Stimulated activated CD8-positive, alpha-beta memory T cell treated with anti-CD3 and anti-CD28 coated beads, Interleukin-2, amount 100 ng/mL, for 48 hours (primary cell): Measurements from ENCODE around the gene NR1H3.
"Not testable (repeated sequence)": the region's sequence is repeated elsewhere in the genome, so short reads cannot be mapped to it uniquely, and the experiment has no call there.

Source experiments
- DNase-seq, 2 donors: peaks; one replicate each; pipeline ENCODE4 v3.0.0-alpha.2; 2020; ENCODE audit warnings: low read depth in 2 of 2

Gene NR1H3

DNA sequence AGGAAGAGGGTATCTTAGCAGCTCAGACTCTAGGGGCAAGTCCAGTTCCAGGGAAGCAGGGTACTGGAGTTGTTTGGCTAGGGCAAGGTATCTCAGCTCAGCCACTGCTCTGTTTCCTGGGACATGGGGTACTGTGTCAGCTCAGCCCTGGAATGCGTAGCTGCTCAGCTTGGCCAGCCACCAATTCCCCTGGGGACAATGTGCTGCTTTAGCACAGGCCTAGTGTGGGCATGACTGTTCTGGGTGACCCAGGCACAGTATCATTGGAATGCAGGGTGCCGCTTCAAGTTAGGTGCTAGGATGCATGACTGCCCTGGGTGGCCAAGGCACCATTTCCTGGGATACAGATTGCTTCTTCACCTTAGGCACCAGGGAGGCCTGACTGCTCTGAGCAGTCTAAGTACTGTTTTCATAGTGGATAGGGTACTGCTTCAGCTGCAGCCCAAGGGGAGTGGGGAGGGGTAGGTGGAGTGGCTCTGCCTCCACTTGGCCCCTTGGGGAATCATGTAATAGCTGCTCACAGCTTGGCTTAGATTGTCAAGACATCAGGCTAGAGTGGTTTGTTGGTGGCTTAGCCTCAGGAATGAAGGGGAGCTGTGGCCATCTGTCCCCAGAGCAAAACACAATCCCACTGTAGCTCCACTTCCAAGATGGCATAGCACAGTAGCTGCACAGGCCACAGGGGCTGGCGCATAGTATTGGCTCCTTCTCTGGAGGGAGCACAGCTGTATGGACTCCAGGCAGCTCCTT is 48.1 kb downstream of the NR1H3 start:
- no peak for DNase-seq

DNA sequence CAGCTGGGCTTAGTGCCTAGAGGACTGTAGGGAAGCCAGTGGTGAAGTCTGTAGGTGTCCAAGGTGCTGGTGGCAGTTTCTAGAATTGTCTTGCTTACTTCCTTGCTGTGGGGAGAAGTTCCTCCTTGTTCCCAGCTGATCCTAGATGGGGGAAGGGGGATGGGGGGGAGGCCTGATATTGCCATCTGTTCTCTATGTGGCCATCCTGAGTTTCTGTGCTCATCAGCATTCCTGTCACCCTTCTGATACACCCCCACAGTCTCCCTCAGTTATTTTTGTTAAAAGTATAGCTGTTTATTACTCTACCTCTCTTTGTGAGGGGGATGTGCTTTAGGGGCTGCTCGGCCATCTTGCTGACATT is 48.7 kb downstream of the NR1H3 start:
- DNase-seq: no peak

DNA sequence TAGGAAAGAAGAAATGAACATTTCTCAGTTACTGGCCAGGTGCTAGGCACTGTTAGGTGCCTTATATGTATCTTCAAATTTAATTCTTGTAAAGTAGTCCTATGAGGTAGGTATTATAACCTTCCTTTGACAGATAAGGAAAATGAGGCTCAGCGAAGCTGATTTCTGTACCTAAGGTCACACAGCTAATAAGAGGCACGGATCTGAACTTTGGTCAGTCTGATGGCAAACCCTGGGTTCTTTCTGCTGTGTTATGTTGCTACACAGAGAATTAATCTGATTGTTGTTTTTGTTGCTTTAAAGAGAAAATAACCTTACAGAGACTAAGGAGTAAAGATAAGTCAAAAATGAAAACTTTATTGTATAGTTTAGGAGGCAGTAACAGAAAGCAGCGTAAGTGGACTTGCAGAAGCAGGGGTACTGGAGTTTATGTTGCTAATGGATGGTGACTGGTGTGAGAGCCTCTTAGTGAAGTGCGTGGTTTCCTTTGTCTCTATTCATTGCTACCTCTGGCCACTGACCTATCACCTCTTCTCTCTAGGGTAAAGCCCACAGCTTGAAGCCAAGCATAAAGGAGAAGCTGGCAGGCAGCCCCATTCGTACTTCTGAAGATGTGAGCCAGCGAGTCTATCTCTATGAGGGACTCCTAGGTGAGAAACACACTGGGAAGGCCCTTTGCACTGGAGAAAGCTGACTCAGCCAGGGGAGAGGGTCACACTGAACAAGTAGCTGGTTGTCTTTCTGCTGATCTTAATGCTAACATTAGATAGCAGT is 50.4 kb downstream of the NR1H3 start:
- no peak for DNase-seq

DNA sequence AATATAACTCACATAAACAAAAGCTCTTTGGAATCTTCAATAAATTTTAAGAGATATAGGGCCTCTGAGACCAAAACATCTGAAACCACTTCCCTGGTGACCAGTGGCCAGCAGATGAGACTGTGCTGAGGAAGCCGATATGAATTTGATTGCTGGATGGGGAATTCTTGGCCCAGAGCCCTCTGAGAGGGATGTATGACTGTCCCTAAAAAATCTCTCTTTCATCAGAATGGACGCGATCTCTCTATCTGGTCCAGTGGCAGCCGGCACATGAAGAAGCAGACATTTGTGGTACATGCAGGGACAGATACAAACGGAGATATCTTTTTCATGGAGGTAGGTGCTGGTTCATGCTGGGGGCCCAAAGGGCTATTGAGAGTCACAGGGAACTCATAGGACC is 57.2 kb downstream of the NR1H3 start:
- no peak for DNase-seq

DNA sequence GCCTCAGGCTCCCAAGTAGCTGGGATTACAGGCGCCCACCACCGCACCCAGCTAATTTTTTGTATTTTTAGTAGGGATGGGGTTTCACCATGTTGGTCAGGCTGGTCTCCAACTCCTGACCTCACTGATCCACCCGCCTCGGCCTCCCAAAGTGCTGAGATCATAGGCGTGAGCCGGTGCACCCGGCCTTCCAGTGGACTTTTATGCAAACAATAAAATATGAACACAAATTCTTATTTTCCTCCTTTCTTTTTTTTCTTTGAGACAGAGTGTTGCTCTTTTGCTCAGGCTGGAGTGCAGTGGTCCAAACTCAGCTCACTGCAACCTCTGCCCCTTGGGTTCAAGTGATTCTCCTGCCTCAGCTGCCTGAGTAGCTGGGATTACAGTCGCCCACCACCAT is 58.7 kb downstream of the NR1H3 start:
- DNase-seq: not testable (repeated sequence)

DNA sequence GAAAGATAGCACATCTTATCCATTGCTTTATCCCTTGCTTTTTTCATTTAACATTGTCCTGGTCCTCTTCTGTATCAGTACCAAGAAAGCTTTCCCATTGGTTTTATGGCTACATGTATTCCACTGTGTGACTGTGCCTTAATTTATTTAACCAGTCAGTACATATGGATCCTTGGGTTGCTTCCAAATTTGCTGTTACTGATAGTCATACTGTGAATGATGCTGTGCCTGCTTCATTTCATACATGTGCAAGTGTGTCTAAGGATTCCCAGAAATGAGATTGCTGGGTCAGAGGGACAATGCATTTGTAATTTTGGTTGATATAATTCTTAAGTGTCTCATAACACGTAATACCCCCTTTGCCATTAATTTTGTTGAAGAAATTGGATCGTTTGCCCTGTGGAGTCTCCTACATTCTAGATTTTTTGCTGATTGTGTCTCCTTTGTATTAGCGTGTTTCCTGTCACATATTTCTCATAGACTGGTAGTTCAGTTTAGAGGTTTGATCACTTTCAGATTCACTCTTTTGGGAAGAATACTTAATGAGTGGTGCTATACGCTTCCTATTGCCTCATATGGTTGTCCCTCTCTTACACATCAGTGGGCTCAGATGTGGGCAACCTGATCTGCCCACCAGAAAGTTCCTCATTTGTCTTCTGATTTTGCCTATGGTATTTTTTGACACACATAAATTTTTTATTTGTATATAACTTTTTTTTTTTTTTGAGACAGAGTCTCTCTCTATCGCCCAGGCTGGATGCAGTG is 59.5 kb downstream of the NR1H3 start:
- DNase-seq: no peak

DNA sequence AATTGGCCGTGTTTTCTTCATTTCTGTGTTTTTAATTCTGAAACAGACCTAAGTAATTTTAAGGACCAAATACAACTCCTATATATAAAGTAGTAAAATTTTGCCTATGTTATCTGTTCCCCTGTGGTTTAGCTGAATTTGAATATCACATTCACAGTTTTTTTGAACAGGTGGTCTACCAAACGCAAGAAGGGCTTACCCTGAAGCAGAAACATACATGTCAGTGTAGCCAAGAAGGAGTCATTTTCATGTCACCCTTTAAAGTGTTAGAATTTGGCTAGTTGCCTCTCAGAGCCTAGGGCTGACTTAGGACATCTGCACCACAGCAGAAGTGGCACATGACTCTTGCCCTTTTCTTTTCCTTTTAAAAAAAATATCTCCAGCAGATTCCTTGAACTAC is 60.4 kb downstream of the NR1H3 start:
- DNase-seq: no peak
